ENCODE data around the gene PCDHA6.
"Not testable (repeated sequence)": the region's sequence is repeated elsewhere in the genome, so short reads cannot be mapped to it uniquely, and the experiment has no call there.

The PCDHA6 gene

DNA sequence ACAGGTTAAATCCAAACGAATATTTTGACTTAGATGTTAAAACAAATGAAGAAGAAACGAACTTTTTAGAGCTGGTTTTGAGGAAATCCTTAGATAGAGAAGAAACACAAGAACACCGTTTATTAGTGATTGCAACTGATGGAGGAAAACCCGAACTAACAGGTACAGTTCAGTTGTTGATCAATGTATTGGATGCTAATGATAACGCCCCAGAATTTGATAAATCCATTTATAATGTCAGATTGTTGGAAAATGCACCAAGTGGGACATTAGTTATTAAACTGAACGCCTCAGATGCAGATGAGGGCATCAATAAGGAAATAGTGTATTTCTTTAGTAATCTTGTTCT lies 5.5 kb upstream of the PCDHA6 start:
- DNase-seq (ENCODE audit: low spot score) = no peak

DNA sequence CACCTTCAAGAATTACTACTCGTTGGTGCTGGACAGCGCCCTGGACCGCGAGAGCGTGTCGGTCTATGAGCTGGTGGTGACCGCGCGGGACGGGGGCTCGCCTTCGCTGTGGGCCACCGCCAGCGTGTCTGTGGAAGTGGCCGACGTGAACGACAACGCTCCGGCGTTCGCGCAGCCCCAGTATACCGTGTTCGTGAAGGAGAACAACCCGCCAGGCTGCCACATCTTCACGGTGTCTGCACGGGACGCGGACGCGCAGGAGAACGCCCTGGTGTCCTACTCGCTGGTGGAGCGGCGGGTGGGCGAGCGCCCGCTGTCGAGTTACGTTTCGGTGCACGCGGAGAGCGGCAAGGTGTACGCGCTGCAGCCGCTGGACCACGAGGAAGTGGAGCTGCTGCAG lies 4.8 kb upstream of the PCDHA6 start:
- not testable (repeated sequence) for DNase-seq (ENCODE audit: low spot score)

DNA sequence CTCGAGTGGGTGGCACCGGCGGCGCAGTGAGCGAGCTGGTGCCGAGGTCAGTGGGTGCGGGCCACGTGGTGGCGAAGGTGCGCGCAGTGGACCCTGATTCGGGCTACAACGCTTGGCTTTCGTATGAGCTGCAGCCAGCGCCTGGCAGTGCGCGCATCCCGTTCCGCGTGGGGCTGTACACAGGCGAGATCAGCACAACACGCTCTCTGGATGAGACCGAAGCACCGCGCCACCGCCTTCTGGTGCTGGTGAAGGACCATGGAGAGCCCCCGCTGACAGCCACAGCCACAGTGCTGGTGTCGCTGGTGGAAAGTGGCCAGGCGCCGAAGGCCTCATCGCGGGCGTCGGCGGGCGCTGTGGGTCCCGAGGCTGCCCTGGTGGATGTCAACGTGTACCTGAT lies 4.3 kb upstream of the PCDHA6 start:
- DNase-seq (ENCODE audit: low spot score) = no peak

DNA sequence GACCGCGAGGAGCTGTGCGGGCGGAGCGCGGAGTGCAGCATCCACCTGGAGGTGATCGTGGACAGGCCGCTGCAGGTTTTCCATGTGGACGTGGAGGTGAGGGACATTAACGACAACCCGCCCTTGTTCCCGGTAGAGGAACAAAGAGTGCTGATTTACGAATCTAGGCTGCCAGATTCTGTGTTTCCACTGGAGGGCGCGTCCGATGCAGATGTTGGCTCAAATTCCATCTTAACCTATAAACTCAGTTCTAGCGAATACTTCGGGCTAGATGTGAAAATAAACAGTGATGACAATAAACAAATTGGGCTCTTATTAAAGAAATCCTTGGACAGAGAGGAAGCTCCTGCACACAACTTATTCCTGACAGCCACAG lies 590 bp downstream of the PCDHA6 start:
- no peak for DNase-seq (ENCODE audit: low spot score)

DNA sequence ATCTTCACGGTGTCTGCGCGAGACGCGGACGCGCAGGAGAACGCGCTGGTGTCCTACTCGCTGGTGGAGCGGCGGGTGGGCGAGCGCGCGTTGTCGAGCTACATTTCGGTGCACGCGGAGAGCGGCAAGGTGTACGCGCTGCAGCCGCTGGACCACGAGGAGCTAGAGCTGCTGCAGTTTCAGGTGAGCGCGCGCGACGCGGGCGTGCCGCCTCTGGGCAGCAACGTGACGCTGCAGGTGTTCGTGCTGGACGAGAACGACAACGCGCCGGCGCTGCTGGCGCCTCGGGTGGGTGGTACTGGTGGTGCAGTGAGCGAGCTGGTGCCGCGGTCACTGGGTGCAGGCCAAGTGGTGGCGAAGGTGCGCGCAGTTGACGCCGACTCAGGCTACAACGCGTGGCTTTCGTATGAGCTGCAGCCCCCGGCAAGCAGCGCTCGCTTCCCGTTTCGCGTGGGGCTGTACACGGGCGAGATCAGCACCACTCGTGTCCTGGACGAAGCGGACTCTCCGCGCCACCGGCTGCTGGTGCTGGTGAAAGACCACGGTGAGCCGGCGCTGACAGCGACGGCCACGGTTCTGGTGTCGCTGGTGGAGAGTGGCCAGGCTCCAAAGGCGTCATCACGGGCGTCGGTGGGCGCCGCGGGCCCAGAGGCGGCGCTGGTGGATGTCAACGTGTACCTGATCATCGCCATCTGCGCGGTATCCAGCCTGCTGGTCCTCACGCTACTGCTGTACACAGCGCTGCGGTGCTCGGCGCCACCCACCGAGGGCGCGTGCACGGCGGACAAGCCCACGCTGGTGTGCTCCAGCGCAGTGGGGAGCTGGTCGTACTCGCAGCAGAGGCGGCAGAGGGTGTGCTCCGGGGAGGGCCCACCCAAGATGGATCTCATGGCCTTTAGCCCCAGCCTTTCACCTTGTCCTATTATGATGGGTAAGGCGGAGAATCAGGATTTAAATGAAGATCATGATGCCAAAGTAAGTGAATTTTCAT lies 2.0 kb downstream of the PCDHA6 start:
- DNase-seq (ENCODE audit: low spot score) = not testable (repeated sequence)

DNA sequence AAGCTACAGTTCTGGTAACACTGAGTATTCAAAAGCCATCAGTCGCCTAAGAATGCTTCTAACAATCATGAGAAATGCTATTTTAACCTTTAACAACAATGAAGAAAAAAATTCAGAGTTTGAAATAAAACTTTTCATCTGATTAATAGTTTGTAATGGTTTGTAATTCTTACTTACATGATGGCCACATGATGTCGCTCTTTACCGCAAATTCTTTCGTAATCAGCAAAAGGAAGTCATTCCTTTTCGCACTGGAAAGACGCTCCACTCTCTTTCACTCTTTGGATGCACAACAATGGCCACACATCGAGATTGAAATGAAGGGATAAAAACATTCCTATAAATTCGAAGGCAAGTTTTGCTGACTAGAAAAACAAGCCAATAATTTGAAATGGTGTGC lies 6.2 kb downstream of the PCDHA6 start, which contains the start of gene PCDHA7:
TSS of gene PCDHA7 (plus strand) at position 277 of the 400 bp plus-strand sequence. CDS start at position 392, 115 bp downstream.
- DNase-seq (ENCODE audit: low spot score) = no peak

DNA sequence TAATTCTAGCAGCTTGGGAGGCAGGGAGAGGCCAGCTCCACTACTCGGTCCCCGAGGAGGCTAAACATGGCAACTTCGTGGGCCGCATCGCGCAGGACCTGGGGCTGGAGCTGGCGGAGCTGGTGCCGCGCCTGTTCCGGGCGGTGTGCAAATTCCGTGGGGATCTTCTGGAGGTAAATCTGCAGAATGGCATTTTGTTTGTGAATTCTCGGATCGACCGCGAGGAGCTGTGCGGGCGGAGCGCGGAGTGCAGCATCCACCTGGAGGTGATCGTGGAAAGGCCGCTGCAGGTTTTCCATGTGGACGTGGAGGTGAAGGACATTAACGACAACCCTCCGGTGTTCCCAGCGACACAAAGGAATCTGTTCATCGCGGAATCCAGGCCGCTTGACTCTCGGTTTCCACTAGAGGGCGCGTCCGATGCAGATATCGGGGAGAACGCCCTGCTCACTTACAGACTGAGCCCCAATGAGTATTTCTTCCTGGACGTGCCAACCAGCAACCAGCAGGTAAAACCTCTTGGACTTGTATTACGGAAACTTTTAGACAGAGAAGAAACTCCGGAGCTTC lies 6.8 kb downstream of the PCDHA6 start:
- not testable (repeated sequence) for DNase-seq (ENCODE audit: low spot score)

DNA sequence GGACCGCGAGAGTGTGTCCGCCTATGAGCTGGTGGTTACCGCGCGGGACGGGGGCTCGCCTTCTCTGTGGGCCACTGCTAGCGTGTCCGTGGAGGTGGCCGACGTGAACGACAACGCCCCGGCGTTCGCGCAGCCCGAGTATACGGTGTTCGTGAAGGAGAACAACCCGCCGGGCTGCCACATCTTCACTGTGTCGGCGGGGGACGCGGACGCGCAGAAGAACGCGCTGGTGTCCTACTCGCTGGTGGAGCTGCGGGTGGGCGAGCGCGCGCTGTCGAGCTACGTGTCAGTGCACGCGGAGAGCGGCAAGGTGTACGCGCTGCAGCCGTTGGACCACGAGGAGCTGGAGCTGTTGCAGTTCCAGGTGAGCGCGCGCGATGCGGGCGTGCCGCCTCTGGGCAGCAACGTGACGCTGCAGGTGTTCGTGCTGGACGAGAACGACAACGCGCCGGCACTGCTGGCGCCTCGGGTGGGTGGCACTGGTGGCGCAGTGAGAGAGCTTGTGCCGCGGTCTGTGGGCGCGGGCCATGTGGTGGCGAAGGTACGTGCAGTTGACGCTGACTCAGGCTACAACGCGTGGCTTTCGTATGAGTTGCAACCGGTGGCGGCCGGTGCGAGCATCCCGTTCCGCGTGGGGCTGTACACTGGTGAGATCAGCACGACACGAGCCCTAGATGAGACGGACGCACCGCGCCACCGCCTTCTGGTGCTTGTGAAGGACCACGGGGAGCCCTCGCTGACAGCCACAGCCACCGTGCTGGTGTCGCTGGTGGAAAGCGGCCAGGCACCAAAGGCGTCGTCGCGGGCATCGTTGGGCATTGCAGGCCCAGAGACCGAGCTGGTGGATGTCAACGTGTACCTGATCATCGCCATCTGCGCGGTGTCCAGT lies 8.1 kb downstream of the PCDHA6 start:
- DNase-seq (ENCODE audit: low spot score) = no peak

DNA sequence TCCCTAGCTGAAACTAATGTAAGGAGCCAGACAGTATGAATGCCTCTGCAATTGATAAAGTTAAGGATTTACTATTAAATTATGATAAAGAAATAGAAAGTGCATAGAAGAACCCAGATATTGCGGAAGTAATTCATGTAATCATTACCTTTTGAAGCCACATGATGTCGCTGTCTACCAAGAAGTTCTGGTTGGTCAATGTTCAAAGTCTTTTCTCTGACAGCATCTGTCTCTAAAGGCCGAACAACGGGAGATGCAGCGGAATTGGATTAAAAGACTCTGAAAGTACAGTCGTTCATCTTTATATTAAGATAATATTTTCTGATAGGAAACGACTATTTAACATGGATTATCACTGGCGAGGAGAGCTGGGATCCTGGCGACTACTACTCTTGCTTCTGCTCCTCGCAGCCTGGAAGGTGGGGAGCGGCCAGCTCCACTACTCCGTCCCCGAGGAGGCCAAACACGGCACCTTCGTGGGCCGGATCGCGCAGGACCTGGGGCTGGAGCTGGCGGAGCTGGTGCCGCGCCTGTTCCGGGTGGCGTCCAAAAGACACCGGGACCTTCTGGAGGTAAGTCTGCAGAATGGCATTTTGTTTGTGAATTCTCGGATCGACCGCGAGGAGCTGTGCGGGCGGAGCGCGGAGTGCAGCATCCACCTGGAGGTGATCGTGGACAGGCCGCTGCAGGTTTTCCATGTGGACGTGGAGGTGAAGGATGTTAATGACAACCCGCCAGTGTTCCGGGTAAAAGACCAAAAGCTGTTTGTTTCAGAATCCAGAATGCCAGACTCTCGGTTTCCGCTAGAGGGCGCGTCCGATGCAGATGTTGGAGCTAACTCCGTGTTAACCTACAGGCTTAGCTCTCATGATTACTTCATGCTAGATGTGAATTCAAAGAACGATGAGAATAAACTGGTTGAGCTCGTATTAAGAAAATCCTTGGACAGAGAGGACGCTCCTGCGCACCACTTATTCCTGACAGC lies 13.5 kb downstream of the PCDHA6 start, which contains the start of gene PCDHA8:
TSS of gene PCDHA8 (plus strand) at position 210 of the 985 bp plus-strand sequence. CDS start at position 345, 135 bp downstream.
- DNase-seq (ENCODE audit: low spot score) = peak; percentile 80

DNA sequence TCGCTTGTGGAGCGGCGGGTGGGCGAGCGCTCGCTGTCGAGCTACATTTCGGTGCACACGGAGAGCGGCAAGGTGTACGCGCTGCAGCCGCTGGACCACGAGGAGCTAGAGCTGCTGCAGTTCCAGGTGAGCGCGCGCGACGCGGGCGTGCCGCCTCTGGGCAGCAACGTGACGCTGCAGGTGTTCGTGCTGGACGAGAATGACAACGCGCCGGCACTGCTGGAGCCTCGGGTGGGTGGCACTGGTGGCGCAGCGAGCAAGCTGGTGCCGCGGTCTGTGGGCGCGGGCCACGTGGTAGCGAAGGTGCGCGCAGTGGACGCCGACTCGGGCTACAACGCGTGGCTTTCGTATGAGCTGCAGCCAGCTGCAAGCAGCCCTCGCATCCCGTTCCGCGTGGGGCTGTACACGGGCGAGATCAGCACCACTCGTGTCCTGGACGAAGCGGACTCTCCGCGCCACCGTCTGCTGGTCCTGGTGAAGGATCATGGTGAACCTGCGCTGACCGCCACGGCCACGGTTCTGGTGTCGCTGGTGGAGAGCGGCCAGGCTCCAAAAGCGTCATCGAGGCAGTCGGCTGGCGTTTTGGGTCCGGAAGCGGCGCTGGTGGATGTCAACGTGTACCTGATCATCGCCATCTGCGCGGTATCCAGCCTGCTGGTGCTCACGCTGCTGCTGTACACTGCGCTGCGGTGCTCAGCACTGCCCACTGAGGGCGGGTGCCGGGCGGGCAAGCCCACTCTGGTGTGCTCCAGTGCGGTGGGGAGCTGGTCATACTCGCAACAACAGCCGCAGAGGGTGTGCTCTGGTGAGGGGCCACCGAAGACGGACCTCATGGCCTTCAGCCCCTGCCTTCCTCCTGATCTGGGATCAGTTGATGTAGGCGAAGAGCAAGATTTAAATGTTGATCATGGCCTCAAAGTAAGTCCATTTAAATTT lies 15.3 kb downstream of the PCDHA6 start:
- DNase-seq (ENCODE audit: low spot score) = no peak

DNA sequence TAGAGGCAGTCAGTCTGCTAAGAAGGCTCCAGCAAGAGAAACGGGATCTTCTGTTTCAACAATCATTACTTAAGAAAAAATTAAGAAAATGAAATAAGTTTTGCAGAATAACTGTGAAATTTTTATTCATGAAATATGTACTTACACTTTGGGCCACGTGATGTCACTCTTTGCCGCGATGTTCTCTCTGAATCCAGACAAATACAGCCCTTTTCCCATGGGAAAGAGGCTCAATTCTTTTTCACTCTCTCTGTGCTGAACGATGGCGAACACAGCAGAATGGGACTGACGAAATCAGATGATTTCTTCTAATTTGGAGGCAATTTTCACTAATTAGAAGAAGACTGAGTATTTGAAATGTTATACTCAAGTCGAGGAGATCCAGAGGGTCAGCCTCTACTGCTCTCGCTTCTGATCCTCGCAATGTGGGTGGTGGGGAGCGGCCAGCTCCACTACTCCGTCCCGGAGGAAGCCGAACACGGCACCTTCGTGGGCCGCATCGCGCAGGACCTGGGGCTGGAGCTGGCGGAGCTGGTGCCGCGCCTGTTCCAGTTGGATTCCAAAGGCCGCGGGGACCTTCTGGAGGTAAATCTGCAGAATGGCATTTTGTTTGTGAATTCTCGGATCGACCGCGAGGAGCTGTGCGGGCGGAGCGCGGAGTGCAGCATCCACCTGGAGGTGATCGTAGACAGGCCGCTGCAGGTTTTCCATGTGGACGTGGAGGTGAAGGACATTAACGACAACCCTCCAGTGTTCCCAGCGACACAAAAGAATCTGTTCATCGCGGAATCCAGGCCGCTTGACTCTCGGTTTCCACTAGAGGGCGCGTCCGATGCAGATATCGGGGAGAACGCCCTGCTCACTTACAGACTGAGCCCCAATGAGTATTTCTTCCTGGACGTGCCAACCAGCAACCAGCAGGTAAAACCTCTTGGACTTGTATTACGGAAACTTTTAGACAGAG lies 20.7 kb downstream of the PCDHA6 start, which contains the start of gene PCDHA9:
TSS of gene PCDHA9 (plus strand) at position 244 of the 964 bp plus-strand sequence. CDS start at position 358, 114 bp downstream.
- not testable (repeated sequence) for DNase-seq (ENCODE audit: low spot score)

DNA sequence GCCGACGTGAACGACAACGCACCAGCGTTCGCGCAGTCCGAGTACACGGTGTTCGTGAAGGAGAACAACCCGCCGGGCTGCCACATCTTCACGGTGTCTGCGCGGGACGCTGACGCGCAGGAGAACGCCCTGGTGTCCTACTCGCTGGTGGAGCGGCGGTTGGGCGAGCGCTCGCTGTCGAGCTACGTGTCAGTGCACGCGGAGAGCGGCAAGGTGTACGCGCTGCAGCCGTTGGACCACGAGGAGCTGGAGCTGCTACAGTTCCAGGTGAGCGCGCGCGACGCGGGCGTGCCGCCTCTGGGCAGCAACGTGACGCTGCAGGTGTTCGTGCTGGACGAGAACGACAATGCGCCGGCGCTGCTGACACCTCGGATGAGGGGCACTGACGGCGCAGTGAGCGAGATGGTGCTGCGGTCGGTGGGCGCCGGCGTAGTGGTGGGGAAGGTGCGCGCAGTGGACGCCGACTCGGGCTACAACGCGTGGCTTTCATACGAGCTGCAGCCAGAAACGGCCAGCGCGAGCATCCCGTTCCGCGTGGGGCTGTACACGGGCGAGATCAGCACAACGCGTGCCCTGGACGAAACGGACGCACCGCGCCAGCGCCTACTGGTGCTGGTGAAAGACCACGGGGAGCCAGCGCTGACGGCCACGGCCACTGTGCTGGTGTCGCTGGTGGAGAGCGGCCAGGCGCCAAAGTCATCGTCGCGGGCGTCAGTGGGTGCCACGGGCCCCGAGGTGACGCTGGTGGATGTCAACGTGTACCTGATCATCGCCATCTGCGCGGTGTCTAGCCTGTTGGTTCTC lies 22.3 kb downstream of the PCDHA6 start:
- DNase-seq (ENCODE audit: low spot score) = not testable (repeated sequence)

DNA sequence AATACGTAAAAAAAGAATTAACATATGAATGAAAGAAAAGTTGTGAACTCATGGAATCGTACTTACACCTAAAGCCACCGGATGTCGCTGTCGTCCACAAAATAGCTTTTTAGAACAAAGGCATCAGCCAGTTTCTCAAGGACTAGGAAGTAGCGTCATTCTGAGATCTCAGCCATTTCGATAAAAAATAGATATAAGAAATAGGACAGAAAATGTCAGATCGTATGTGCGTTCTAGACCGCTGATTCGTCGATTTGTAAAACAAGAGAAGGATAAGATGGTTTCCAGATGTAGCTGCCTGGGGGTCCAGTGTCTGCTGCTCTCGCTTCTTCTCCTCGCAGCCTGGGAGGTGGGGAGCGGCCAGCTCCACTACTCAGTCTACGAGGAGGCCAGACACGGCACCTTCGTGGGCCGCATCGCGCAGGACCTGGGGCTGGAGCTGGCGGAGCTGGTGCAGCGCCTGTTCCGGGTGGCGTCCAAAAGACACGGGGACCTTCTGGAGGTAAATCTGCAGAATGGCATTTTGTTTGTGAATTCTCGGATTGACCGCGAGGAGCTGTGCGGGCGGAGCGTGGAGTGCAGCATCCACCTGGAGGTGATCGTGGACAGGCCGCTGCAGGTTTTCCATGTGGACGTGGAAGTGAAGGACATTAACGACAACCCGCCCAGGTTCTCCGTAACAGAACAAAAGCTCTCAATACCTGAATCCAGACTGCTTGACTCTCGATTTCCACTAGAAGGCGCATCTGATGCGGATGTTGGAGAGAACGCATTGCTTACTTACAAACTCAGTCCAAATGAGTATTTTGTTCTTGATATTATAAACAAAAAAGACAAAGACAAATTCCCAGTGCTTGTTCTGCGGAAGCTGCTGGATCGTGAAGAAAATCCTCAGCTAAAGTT lies 28.3 kb downstream of the PCDHA6 start, which contains the start of gene PCDHA10:
TSS of gene PCDHA10 (plus strand) at position 126 of the 903 bp plus-strand sequence. CDS start at position 278, 152 bp downstream.
- peak; percentile 60 for DNase-seq (ENCODE audit: low spot score)

DNA sequence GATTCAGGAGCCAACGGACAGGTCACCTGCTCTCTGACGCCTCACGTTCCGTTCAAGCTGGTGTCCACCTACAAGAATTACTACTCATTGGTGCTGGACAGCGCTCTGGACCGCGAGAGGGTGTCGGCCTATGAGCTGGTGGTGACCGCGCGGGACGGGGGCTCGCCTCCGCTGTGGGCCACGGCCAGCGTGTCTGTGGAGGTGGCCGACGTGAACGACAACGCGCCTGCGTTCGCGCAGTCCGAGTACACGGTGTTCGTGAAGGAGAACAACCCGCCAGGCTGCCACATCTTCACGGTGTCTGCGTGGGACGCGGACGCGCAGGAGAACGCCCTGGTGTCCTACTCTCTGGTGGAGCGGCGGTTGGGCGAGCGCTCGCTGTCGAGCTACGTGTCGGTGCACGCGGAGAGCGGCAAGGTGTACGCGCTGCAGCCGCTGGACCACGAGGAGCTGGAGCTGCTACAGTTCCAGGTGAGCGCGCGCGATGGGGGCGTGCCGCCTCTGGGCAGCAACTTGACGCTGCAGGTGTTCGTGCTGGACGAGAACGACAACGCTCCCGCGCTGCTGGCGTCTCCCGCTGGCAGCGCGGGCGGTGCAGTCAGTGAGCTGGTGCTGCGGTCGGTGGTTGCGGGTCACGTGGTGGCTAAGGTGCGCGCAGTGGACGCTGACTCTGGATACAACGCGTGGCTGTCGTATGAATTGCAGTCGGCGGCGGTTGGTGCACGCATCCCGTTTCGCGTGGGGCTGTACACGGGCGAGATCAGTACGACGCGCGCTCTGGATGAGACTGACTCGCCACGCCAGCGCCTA lies 29.6 kb downstream of the PCDHA6 start:
- no peak for DNase-seq (ENCODE audit: low spot score)

DNA sequence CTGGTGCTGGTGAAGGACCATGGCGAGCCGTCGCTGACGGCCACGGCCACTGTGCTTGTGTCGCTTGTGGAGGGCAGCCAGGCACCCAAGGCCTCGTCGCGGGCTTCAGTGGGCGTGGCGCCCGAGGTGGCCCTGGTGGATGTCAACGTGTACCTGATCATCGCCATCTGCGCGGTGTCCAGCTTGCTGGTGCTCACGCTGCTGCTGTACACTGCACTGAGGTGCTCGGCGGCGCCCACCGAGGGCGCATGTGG lies 30.2 kb downstream of the PCDHA6 start:
- no peak for DNase-seq (ENCODE audit: low spot score)
